Upper lobe of left lung (tissue), 4 donors: Measurements from ENCODE around the gene SPTBN5.
A peak's percentile ranks its signal among the peaks of the same experiment; 100 is the strongest.

Experiments
- POLR2A ChIP-seq, 4 donors: fragments of 450-650 bp; IDR thresholded peaks; one replicate each; pipeline ENCODE4 v1.5.1; 2016 to 2017; ENCODE audit warnings: antibody characterized with exemption in 4 of 4, mild to moderate bottlenecking in 2 of 4
- TF ChIP-seq, protein P1 (sequence below), 6 experiments: fragments of 450-650 bp in 4 of 6; fragments of 200-600 bp in 2 of 6; sonication (generic) in 2 of 6; IDR thresholded peaks; one replicate each; pipeline ENCODE4 v1.5.1; 2016 to 2019; ENCODE audit warnings: antibody characterized with exemption in 6 of 6

DNA sequence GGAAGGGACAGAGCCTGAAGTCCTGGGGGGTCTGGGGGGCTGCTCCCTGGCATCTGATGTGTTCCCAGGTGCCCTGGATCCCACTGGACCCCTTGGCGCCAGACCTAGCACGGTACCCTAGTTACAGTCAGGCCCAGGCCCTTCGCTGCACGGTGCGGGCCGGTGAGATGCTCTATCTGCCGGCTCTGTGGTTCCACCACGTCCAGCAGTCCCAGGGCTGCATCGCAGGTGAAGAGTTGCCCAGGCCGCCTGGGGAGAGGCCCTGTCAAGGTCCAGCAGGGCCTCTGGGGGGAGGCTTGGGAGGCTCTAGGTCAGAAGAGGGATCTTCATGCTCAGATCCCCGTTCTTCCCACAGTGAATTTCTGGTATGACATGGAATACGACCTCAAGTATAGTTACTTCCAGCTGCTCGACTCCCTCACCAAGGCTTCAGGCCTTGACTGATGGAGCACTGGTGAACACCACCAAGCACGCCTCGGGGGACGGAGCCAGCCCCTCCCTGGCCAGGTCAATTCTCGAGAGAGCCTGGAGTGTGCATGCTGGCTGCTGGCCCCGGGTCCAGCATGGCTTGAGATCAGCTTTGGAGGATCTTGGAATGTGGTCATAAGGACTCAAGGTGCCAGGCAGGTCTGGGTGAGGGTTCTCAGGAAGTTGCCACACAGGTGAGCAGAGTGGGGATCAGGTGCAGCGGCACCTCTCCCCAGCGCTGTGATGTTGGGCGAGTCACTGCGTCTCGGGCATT, 57.0 kb downstream of the SPTBN5 start:
- TF ChIP-seq POLR2A (IDR thresholded peaks at IDR 0.05), result peak in 1 of 4 donors; percentile 34
- TF ChIP-seq, protein P1, sequence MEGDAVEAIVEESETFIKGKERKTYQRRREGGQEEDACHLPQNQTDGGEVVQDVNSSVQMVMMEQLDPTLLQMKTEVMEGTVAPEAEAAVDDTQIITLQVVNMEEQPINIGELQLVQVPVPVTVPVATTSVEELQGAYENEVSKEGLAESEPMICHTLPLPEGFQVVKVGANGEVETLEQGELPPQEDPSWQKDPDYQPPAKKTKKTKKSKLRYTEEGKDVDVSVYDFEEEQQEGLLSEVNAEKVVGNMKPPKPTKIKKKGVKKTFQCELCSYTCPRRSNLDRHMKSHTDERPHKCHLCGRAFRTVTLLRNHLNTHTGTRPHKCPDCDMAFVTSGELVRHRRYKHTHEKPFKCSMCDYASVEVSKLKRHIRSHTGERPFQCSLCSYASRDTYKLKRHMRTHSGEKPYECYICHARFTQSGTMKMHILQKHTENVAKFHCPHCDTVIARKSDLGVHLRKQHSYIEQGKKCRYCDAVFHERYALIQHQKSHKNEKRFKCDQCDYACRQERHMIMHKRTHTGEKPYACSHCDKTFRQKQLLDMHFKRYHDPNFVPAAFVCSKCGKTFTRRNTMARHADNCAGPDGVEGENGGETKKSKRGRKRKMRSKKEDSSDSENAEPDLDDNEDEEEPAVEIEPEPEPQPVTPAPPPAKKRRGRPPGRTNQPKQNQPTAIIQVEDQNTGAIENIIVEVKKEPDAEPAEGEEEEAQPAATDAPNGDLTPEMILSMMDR (IDR thresholded peaks at IDR 0.05), result no peak
